Endothelial cell of umbilical vein (primary cell): ENCODE results near the gene NRG3.

Source experiments
- EZH2 ChIP-seq: IDR thresholded peaks from 2 replicates; pipeline ENCODE4 v1.6.1; 2012; ENCODE audit warnings: borderline replicate concordance, low read depth, mild to moderate bottlenecking, moderate library complexity, low read length, inconsistent platforms; ENCODE audit not compliant: severe bottlenecking
- FOS ChIP-seq: IDR thresholded peaks from 2 replicates; pipeline ENCODE4 v1.6.1; 2011; ENCODE audit warnings: mild to moderate bottlenecking, low read length, moderate library complexity, borderline replicate concordance; ENCODE audit not compliant: insufficient read depth
- GATA2 ChIP-seq: IDR thresholded peaks from 2 replicates; pipeline ENCODE4 v1.7.0; 2011; ENCODE audit warnings: low read depth, mild to moderate bottlenecking, moderate library complexity, mixed read lengths, low read length; ENCODE audit not compliant: insufficient read length, insufficient read depth
- MYC ChIP-seq: IDR thresholded peaks from one replicate; pipeline ENCODE4 v1.6.1; 2011; ENCODE audit warnings: mild to moderate bottlenecking, low read depth, low read length
- POLR2A ChIP-seq: IDR thresholded peaks from 2 replicates; pipeline ENCODE4 v1.6.1; 2012; ENCODE audit warnings: low read depth, mild to moderate bottlenecking, control low read depth, low read length
- POLR2AphosphoS5 ChIP-seq: IDR thresholded peaks from 2 replicates; pipeline ENCODE4 v1.6.1; 2012; ENCODE audit warnings: low read depth, mild to moderate bottlenecking, control low read depth, low read length, moderate library complexity; ENCODE audit not compliant: insufficient read depth
- TF ChIP-seq, protein P1 (sequence below), 2 donors: IDR thresholded peaks; 1 replicate in 1 of 2; 2 replicates in 1 of 2; pipeline ENCODE4 v1.5.1; 2011; ENCODE audit warnings: low read length in 2 of 2, mild to moderate bottlenecking in 2 of 2, moderate library complexity in 2 of 2, control low read depth in 1 of 2, inconsistent platforms in 1 of 2, low read depth in 1 of 2; ENCODE audit not compliant: insufficient read depth in 1 of 2; ENCODE audit errors: extremely low read depth in 1 of 2
- TF ChIP-seq, protein P2 (sequence below): IDR thresholded peaks from 2 replicates; pipeline ENCODE4 v1.6.1; 2011; ENCODE audit not compliant: insufficient read depth, insufficient read length

DNA sequence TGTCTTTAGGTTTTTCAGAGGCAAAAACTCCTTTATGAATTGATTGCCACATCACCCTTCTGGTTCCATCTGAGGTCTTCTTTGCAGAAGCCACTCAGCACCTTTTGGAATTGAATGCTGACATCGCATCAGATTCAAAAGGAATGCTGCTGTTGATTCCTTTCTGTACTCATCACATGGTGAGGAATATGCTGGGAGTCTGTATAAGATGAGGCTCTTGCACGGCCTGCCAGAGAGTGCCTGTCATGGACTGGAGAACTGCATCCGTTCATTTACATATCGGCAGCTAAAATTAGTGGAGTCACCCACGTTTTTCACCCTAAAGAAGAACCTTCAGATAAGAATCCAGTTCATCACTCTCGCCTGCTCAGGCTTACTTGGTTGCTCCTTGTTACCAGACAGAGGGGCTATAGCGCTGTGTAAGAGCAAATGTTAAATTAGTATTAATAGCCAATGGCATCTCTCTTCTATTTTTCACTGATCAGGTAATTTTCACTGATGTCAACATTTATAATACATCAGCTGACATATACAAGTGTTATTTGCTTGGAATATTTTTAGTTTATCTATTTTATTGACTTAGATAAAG is 14.3 kb downstream of the NRG3 start:
- TF ChIP-seq, protein P1, sequence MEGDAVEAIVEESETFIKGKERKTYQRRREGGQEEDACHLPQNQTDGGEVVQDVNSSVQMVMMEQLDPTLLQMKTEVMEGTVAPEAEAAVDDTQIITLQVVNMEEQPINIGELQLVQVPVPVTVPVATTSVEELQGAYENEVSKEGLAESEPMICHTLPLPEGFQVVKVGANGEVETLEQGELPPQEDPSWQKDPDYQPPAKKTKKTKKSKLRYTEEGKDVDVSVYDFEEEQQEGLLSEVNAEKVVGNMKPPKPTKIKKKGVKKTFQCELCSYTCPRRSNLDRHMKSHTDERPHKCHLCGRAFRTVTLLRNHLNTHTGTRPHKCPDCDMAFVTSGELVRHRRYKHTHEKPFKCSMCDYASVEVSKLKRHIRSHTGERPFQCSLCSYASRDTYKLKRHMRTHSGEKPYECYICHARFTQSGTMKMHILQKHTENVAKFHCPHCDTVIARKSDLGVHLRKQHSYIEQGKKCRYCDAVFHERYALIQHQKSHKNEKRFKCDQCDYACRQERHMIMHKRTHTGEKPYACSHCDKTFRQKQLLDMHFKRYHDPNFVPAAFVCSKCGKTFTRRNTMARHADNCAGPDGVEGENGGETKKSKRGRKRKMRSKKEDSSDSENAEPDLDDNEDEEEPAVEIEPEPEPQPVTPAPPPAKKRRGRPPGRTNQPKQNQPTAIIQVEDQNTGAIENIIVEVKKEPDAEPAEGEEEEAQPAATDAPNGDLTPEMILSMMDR (IDR thresholded peaks at IDR 0.05; ENCODE audit: extremely low read depth in 1 of 2, insufficient read depth in 1 of 2, low read depth in 1 of 2, low read length in 2 of 2), result no peak
- TF ChIP-seq, protein P2, sequence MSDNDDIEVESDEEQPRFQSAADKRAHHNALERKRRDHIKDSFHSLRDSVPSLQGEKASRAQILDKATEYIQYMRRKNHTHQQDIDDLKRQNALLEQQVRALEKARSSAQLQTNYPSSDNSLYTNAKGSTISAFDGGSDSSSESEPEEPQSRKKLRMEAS, result no peak
- TF ChIP-seq FOS (no peak), POLR2A (no peak), MYC (no peak), POLR2AphosphoS5 (no peak), GATA2 (no peak), EZH2 (no peak)
